Tibial nerve (tissue), 4 donors: Measurements from ENCODE around the gene DOCK2. TPM values are rescaled to one million over a fixed set of nuclear protein-coding genes. Genes with fewer than 3 reads are reported as not detected.

Source experiments
- DNase-seq, 2 donors: peaks; one replicate each; pipeline ENCODE4 v3.0.0-alpha.2; 2019; ENCODE audit warnings: low spot score in 2 of 2
- H3K27ac ChIP-seq, 4 donors: fragments of 200-600 bp; sonication (generic) in 3 of 4; one replicate each; pipeline ENCODE4 v1.5.1; 2017 to 2019; ENCODE audit warnings: mild to moderate bottlenecking in 1 of 4
- H3K27me3 ChIP-seq, 2 donors: fragments of 200-600 bp; sonication (generic) in 1 of 2; one replicate each; pipeline versions ENCODE4 v1.5.1 to v1.6.0; 2017 to 2019
- H3K36me3 ChIP-seq, 3 donors: fragments of 200-600 bp; sonication (generic); one replicate each; pipeline ENCODE4 v1.5.1; 2018 to 2019
- H3K4me1 ChIP-seq, 4 donors: fragments of 200-600 bp; sonication (generic) in 3 of 4; one replicate each; pipeline ENCODE4 v1.5.1; 2017 to 2019
- H3K4me3 ChIP-seq, 4 donors: fragments of 200-600 bp; sonication (generic) in 3 of 4; one replicate each; pipeline ENCODE4 v1.5.1; 2017 to 2019; ENCODE audit warnings: mild to moderate bottlenecking in 1 of 4, moderate library complexity in 1 of 4
- H3K9me3 ChIP-seq, 4 donors: fragments of 200-600 bp; sonication (generic) in 3 of 4; one replicate each; pipeline ENCODE4 v1.5.1; 2017 to 2019
- EP300 ChIP-seq, 2 donors: sonication (generic); formaldehyde crosslinking; IDR thresholded peaks; one replicate each; pipeline ENCODE4 v1.6.1; 2017; ENCODE audit warnings: antibody characterized with exemption in 2 of 2, mild to moderate bottlenecking in 1 of 2
- POLR2A ChIP-seq, 2 donors: fragments of 450-650 bp; IDR thresholded peaks; one replicate each; pipeline ENCODE4 v1.6.1; 2017; ENCODE audit warnings: antibody characterized with exemption in 2 of 2, mild to moderate bottlenecking in 2 of 2, moderate library complexity in 2 of 2
- WGBS, 2 donors: methylation state at CpG; one replicate each; pipeline ENCODE4 v1.1.5; 2018; 5-methylcytosine and 5-hydroxymethylcytosine counted together
- total RNA-seq, 4 donors: library from RNA; depleted of rRNA; stranded (reverse); fragments of >200 nt; gene quantifications; one replicate each; pipeline ENCODE4 v1.1.0, GENCODE V29; 2016
- TF ChIP-seq, protein P1 (sequence below), 5 experiments: fragments of 200-600 bp in 3 of 5; fragments of 450-650 bp in 2 of 5; sonication (generic) in 3 of 5; IDR thresholded peaks; one replicate each; pipeline ENCODE4 v1.5.1; 2016 to 2019; ENCODE audit warnings: antibody characterized with exemption in 5 of 5, mild to moderate bottlenecking in 3 of 5, moderate library complexity in 2 of 5

DOCK2 gene
- total RNA-seq, 4 donors from 2014 or later = 14.9 to 83.4 (median 23.8) TPM

DNA sequence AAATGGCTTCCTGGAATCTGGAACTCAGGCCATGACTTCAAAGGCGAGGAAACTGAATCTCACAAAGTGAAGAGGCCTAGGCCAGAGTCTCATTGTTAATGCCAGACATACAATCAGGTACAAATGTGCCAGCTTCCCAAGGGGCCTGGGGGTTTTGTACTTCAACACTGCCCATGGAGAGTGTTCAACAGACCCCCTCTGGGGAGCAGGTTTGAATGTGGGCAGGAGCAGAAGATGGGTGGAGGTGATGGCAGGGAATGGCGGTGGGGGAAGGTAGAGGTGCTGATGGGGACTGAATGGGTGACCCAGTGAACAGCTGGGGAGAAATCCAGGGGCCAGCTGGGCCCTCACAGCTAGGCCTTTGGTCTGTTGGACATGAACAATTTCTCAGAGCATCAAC lies 480.7 kb downstream of the DOCK2 start:
- TF ChIP-seq, protein P1, sequence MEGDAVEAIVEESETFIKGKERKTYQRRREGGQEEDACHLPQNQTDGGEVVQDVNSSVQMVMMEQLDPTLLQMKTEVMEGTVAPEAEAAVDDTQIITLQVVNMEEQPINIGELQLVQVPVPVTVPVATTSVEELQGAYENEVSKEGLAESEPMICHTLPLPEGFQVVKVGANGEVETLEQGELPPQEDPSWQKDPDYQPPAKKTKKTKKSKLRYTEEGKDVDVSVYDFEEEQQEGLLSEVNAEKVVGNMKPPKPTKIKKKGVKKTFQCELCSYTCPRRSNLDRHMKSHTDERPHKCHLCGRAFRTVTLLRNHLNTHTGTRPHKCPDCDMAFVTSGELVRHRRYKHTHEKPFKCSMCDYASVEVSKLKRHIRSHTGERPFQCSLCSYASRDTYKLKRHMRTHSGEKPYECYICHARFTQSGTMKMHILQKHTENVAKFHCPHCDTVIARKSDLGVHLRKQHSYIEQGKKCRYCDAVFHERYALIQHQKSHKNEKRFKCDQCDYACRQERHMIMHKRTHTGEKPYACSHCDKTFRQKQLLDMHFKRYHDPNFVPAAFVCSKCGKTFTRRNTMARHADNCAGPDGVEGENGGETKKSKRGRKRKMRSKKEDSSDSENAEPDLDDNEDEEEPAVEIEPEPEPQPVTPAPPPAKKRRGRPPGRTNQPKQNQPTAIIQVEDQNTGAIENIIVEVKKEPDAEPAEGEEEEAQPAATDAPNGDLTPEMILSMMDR (IDR thresholded peaks at IDR 0.05) = no peak
- TF ChIP-seq EP300 (IDR thresholded peaks at IDR 0.05) (no peak), POLR2A (IDR thresholded peaks at IDR 0.05) (no peak)
- Histone ChIP-seq H3K27me3 (no peaks in the 10 kb centered on the region), H3K27ac (no peak overlapping the region), H3K4me3 (no peak overlapping the region), H3K4me1 (no peaks in the 10 kb centered on the region), H3K36me3 (no peaks in the 10 kb centered on the region), H3K9me3 (no peaks in the 10 kb centered on the region)
- no peak for DNase-seq
- WGBS, 2 donors = 85 to 91% methylated on average over 2 of the region's 2 CpGs

DNA sequence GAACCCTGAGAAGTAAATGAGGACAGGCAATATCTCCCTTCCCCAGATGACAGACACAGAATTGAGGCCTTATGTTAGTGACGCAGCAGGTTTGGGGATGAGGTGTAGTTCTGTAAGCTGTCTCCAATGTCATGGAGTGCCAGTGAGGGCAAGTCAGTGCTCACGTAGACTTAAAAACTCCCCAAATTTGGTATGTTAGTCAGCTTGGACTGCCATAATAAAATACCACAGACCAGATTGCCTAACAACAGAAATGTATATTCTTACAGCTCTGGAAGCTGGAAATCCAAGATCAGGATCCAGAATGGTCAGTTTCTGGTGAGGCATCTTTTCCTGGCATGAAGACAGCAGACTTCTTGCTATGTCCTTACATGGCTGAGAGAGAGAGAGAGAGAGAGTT lies 483.5 kb downstream of the DOCK2 start:
- H3K27me3 ChIP-seq = no peaks in the 10 kb centered on the region

DNA sequence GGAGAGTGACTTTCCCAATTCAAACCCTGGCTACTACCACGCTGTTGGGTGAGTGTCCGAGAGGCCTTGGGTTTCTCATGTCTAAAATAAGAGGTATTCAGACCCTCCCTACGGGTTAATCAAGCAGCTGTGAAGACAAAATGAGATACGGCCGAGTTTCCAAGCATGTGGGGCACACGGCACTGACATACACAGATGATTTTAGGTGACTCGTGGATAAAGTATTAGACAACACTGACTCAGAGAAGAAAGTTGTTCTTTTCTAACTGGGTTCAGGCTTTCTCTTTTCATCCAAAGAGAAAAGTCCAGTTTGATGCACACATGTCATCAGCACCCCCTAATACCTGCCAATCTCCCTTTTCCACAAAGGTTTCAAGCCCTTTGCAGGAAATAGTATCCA lies 484.2 kb downstream of the DOCK2 start:
- WGBS, 2 donors = 69 to 78% methylated on average over 7 of the region's 7 CpGs
- Histone ChIP-seq H3K4me3 (no peak overlapping the region), H3K4me1 (no peaks in the 10 kb centered on the region), H3K36me3 (no peaks in the 10 kb centered on the region), H3K9me3 (peaks cover 0 to 19% (median 1%) of the 10 kb centered on the region in 4 donors), H3K27me3 (no peaks in the 10 kb centered on the region), H3K27ac (no peak overlapping the region)
- no peak for DNase-seq
- no peak for TF ChIP-seq POLR2A (IDR thresholded peaks at IDR 0.05)
- no peak for TF ChIP-seq EP300 (IDR thresholded peaks at IDR 0.05)
- TF ChIP-seq, protein P1 (IDR thresholded peaks at IDR 0.05) = no peak

More for the DNA sequence above, 483.5 kb downstream of the DOCK2 start:
- H3K9me3 ChIP-seq = peaks cover 0 to 12% (median 0%) of the 10 kb centered on the region in 4 donors
- H3K27ac ChIP-seq = no peak overlapping the region
- H3K4me3 ChIP-seq = no peak overlapping the region
- WGBS, 2 donors = 90 to 95% methylated on average over 2 of the region's 2 CpGs
- TF ChIP-seq, protein P1 (IDR thresholded peaks at IDR 0.05) = no peak
- TF ChIP-seq POLR2A (IDR thresholded peaks at IDR 0.05) = no peak
- no peak for TF ChIP-seq EP300 (IDR thresholded peaks at IDR 0.05)
- no peak for DNase-seq
- H3K36me3 ChIP-seq = no peaks in the 10 kb centered on the region
- no peaks in the 10 kb centered on the region for H3K4me1 ChIP-seq

DNA sequence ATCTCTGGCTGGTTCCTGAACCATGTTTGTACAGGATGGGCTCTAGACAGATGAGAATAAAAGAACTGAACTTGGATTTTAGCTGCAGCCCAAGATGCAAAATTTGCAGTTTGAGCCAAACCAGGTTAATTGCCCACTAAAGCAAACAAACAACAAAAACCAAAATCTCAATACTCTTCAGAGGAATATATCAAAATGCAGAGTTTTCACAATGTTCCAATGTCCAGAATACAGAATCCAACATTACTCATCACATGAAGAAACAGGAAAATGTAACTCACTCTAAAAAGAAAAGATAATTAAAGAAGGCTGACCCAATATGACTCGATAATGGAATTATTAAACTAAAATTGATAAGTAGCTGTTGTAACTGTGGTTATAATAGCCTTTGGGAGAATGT lies 489.0 kb downstream of the DOCK2 start:
- DNase-seq = no peak
- Histone ChIP-seq H3K4me1 (no peaks in the 10 kb centered on the region), H3K27me3 (no peaks in the 10 kb centered on the region), H3K4me3 (no peak overlapping the region), H3K27ac (no peak overlapping the region), H3K36me3 (no peaks in the 10 kb centered on the region), H3K9me3 (peaks cover 0 to 33% (median 5%) of the 10 kb centered on the region in 4 donors)
- TF ChIP-seq POLR2A (IDR thresholded peaks at IDR 0.05) (no peak), EP300 (IDR thresholded peaks at IDR 0.05) (no peak)
- TF ChIP-seq, protein P1 (IDR thresholded peaks at IDR 0.05) = no peak
- 62 to 72% methylated on average over 1 of the region's 1 CpG for WGBS, 2 donors

DNA sequence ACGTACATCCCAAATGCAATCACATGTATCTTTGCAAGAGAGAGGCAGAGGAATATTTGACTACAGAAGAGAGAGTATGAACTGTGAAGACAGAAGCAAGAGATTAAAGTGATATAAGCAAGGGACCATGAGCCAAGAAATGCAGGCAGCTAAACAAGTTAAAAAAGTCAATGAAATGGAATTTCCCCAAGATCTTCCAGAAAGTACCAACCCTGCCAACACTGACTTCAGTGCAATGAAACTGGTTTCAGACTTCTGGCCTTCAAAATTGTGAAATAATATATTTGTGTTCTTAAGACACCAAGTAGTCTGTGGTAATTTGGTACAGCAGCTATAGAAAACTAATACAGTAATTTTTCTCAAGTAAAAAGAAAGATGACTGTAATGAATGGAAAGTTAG lies 489.6 kb downstream of the DOCK2 start:
- no peaks in the 10 kb centered on the region for H3K27me3 ChIP-seq
- WGBS, 2 donors = 72 to 85% methylated on average over 1 of the region's 1 CpG
- H3K36me3 ChIP-seq = no peaks in the 10 kb centered on the region
- no peak for DNase-seq
- H3K4me1 ChIP-seq = no peaks in the 10 kb centered on the region
- peaks cover 0 to 36% (median 5%) of the 10 kb centered on the region in 4 donors for H3K9me3 ChIP-seq
- H3K4me3 ChIP-seq = no peak overlapping the region
- H3K27ac ChIP-seq = no peak overlapping the region
- no peak for TF ChIP-seq EP300 (IDR thresholded peaks at IDR 0.05)
- TF ChIP-seq, protein P1 (IDR thresholded peaks at IDR 0.05) = no peak
- no peak for TF ChIP-seq POLR2A (IDR thresholded peaks at IDR 0.05)
